ENCODE measurements around the gene JAKMIP1. TPM values are rescaled to one million over a fixed set of nuclear protein-coding genes. Genes with fewer than 3 reads are reported as not detected.

The JAKMIP1 gene
- total and polyA plus RNA-seq, 9 donors, result 0.33 to 1.00 (median 0.56) TPM; not detected in 1

DNA sequence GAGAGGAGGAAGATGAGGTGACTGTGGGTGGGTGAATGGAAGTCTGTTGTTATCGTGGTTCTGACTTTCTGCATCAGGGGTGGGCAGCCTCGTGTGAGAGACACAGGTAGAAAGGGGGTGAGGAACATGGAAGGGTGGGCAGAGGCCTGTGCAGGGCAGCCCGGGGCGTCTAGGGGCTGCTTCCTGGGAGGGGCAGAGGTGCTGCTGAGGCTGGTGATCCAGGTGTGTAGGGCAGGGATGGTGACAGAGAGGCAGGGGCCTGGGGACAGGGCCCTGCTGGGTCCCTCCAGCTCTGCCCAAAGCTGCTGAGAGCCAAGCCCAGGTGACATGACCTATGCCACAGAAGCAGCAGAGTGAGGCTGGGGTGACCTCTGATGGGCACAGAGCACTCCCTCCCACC is 92.5 kb downstream of the JAKMIP1 start:
- 76 to 83% (median 77%) methylated on average over 4 of the region's 4 CpGs for WGBS, 3 donors
- no peak for DNase-seq
- H3K4me3 ChIP-seq, result no peak overlapping the region
- H3K27me3 ChIP-seq, result no peaks in the 10 kb centered on the region
- intact Hi-C loops (cut with DNase I), result no loop called here
- no peaks in the 10 kb centered on the region for H3K4me1 ChIP-seq (ENCODE audit: insufficient read depth)
- no peaks in the 10 kb centered on the region for H3K9me3 ChIP-seq
- H3K36me3 ChIP-seq, result no peaks in the 10 kb centered on the region
- H3K27ac ChIP-seq, result no peak overlapping the region
- TF ChIP-seq EP300 (IDR thresholded peaks at IDR 0.05) (no peak), POLR2A (IDR thresholded peaks at IDR 0.05) (no peak)
- TF ChIP-seq, protein P1, sequence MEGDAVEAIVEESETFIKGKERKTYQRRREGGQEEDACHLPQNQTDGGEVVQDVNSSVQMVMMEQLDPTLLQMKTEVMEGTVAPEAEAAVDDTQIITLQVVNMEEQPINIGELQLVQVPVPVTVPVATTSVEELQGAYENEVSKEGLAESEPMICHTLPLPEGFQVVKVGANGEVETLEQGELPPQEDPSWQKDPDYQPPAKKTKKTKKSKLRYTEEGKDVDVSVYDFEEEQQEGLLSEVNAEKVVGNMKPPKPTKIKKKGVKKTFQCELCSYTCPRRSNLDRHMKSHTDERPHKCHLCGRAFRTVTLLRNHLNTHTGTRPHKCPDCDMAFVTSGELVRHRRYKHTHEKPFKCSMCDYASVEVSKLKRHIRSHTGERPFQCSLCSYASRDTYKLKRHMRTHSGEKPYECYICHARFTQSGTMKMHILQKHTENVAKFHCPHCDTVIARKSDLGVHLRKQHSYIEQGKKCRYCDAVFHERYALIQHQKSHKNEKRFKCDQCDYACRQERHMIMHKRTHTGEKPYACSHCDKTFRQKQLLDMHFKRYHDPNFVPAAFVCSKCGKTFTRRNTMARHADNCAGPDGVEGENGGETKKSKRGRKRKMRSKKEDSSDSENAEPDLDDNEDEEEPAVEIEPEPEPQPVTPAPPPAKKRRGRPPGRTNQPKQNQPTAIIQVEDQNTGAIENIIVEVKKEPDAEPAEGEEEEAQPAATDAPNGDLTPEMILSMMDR (IDR thresholded peaks at IDR 0.05), result no peak

DNA sequence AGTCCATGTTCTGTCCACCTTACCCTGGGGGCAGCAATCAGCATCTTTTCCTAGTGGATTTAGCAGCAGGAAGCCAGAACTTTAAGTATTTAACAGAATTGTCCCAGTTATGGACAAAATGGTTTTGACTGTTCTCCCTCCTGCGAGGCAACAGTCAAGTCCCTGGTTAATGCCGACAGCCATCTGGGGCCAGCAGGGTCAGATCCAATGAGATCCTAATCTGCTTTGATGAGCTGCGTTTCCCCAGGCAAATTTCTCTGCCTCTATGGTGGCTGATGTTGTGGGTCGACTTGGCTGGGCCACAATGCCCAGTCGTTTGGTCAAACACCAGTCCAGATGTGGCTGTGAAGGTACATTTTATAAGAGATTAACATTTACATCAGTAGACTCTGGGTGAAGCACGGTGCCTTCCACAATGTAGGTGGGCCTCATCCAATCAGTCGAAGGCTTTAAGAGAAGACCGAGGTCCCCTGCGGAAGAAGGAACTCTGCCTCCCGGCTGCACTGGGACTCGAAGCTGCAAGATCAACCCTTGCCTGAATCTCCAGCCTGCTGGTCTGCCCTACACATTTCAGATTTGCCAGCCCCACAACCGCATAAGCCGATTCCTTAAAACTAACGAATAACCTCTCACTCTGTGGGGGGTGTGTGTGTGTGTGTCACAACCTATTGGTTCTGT is 93.1 kb downstream of the JAKMIP1 start:
- intact Hi-C loops (cut with DNase I), result no loop called here
- DNase-seq, result no peak
- Histone ChIP-seq H3K4me1 (ENCODE audit: insufficient read depth) (no peaks in the 10 kb centered on the region), H3K27me3 (no peaks in the 10 kb centered on the region), H3K9me3 (no peaks in the 10 kb centered on the region), H3K36me3 (no peaks in the 10 kb centered on the region), H3K27ac (no peak overlapping the region), H3K4me3 (no peak overlapping the region)
- WGBS, 3 donors, result 84 to 92% (median 90%) methylated on average over 14 of the region's 14 CpGs
- TF ChIP-seq POLR2A (IDR thresholded peaks at IDR 0.05), result no peak
- no peak for TF ChIP-seq EP300 (IDR thresholded peaks at IDR 0.05)
- TF ChIP-seq, protein P1 (IDR thresholded peaks at IDR 0.05), result no peak

DNA sequence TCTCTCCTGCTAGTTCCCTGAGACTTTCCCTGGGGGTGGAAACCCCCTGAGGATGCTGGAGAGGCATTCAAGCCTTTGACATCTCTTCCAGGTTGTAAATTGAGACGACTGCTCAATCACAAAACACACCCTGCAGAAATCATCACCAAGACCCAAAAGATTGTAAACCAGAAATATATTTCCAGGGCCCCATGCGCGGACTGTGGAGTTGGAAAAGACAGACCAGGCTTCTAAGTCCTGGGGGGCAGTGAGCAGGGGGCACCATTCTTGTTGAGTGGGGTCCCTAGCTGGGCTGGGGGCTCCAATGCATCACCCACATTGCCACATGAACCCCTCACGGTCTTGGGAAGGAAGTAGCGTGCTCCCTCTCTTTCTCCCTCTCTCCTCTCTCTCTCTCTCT is 94.2 kb downstream of the JAKMIP1 start:
- Histone ChIP-seq H3K36me3 (no peaks in the 10 kb centered on the region), H3K27ac (no peak overlapping the region), H3K4me1 (ENCODE audit: insufficient read depth) (no peaks in the 10 kb centered on the region), H3K27me3 (no peaks in the 10 kb centered on the region), H3K9me3 (no peaks in the 10 kb centered on the region), H3K4me3 (no peak overlapping the region)
- intact Hi-C loops (cut with DNase I), result no loop called here
- TF ChIP-seq POLR2A (IDR thresholded peaks at IDR 0.05) (no peak), EP300 (IDR thresholded peaks at IDR 0.05) (no peak)
- TF ChIP-seq, protein P1 (IDR thresholded peaks at IDR 0.05), result no peak
- WGBS, 3 donors, result 78 to 87% (median 82%) methylated on average over 5 of the region's 5 CpGs
- no peak for DNase-seq

DNA sequence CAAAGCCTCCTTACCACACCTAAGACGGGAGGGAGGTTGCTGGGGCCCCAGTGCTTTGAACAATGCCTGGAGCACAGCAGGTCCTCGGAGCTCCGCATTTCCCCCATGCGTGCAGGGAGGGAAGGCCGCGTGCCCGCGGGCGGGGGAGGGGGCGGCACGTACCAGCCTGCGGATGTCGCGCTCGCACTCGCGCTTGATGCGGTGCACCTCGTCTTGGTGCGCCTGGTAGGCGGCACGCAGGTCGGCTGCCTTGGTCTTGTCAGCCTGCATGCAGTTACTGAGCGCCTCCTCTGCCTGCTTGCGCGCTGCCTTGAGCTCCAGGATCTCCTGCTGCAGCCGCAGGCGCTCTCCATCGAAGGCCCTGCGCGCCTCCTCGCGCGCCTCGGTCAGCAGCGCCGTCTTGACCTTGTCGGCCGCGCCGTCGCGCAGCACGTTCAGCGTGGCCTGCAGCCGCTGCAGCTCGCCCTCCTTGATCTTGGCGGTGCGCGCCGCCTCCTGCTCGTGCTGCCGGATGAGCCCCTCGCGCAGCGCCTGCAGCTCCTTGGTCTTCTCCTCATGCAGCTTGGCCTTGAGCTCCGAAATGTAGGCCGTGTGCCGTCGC is 94.9 kb downstream of the JAKMIP1 start:
- Histone ChIP-seq H3K4me3 (no peak overlapping the region), H3K27me3 (no peaks in the 10 kb centered on the region), H3K36me3 (no peaks in the 10 kb centered on the region), H3K9me3 (no peaks in the 10 kb centered on the region), H3K4me1 (ENCODE audit: insufficient read depth) (no peaks in the 10 kb centered on the region), H3K27ac (no peak overlapping the region)
- no peak for DNase-seq
- 47 to 53% (median 51%) methylated on average over 48 to 60 of the region's 60 CpGs for WGBS, 3 donors
- TF ChIP-seq, protein P1 (IDR thresholded peaks at IDR 0.05), result no peak
- TF ChIP-seq POLR2A (IDR thresholded peaks at IDR 0.05) (no peak), EP300 (IDR thresholded peaks at IDR 0.05) (no peak)
- intact Hi-C loops (cut with DNase I), result no loop called here
